HCT116 (cell line): Measurements from ENCODE around the gene NSD2. TPM values are rescaled to one million over a fixed set of nuclear protein-coding genes. Genes with fewer than 3 reads are reported as not detected.

ENCODE experiments used
- ATAC-seq: fragments of 200-7000 bp; cut with Tn5 transposase; 2 replicates; pipeline ENCODE4 v1.9.1; 2020; ENCODE audit warnings: mild to moderate bottlenecking, moderate library complexity
- BruUV-seq: library from RNA; stranded (reverse); fragments of 400-500 nt; replicated peaks from 2 replicates; lab custom pipeline; 2021; lab: Mats Ljungman, UMichigan
- CTCF ChIA-PET: fragments of 300-600 bp; sonication (Branson Sonifier 250); formaldehyde crosslinking; loops from one replicate; lab custom pipeline; 2021; ENCODE audit warnings: antibody characterized with exemption; lab: Charles Lee
- POLR2A ChIA-PET: fragments of 300-600, 350-600 bp; sonication (Branson Sonifier 250); formaldehyde crosslinking; loops from one replicate; lab custom pipeline; 2021; ENCODE audit warnings: antibody characterized with exemption; lab: Charles Lee
- RAD21 ChIA-PET, 2 experiments: fragments of 300-600 bp; sonication (Branson Sonifier 250); formaldehyde crosslinking; loops; one replicate each; lab custom pipeline; 2023; ENCODE audit warnings: low total read pairs in 2 of 2; ENCODE audit not compliant: uncharacterized antibody in 2 of 2, unreplicated experiment in 2 of 2, low non-redundant PET in 1 of 2; lab: Charles Lee
- DNase-seq: peaks from one replicate; pipeline ENCODE4 v3.0.0-alpha.2; 2010; ENCODE audit warnings: low read depth, low spot score
- H2AFZ ChIP-seq: fragments of 200-600 bp; shearing (Covaris generic), sonication (generic); 2 replicates; pipeline ENCODE4 v1.6.1; 2017; ENCODE audit warnings: low read depth, mixed run types, mixed read lengths, antibody characterized with exemption, low read length; ENCODE audit not compliant: poor library complexity, severe bottlenecking
- H3K27ac ChIP-seq: 2 replicates; pipeline ENCODE4 v1.5.1; 2012; ENCODE audit warnings: low read depth, low read length
- H3K27me3 ChIP-seq: fragments of 200-600 bp; sonication (generic); 2 replicates; pipeline ENCODE4 v1.6.1; 2016; ENCODE audit warnings: mixed run types, low read length, mixed read lengths; ENCODE audit not compliant: insufficient read depth
- H3K36me3 ChIP-seq, 2 experiments: fragments of 200-500 bp in 1 of 2; fragments of 200-600 bp in 1 of 2; sonication (Bioruptor generic) in 1 of 2; sonication (generic) in 1 of 2; 2 replicates each; pipeline versions ENCODE4 v1.5.1 to v1.6.1; 2014 to 2016; ENCODE audit warnings: low read length in 2 of 2, inconsistent platforms in 1 of 2, mixed read lengths in 1 of 2, mixed run types in 1 of 2; ENCODE audit not compliant: insufficient read depth in 2 of 2, control insufficient read depth in 1 of 2
- H3K4me1 ChIP-seq, 2 experiments: fragments of 200-600 bp in 1 of 2; sonication (generic) in 1 of 2; 2 replicates each; pipeline versions ENCODE4 v1.5.1 to v1.6.1; 2012 to 2017; ENCODE audit warnings: low read length in 2 of 2, inconsistent platforms in 1 of 2, mild to moderate bottlenecking in 1 of 2, mixed read lengths in 1 of 2, mixed run types in 1 of 2, moderate library complexity in 1 of 2; ENCODE audit not compliant: insufficient read depth in 2 of 2, control insufficient read depth in 1 of 2
- H3K4me2 ChIP-seq: fragments of 200-600 bp; sonication (generic); 2 replicates; pipeline ENCODE4 v1.6.1; 2017; ENCODE audit warnings: mixed run types, low read length, mixed read lengths
- H3K4me3 ChIP-seq, 2 experiments: fragments of 200-600 bp in 1 of 2; sonication (generic) in 1 of 2; replicated peaks in 1 of 2; 2 replicates each; pipeline ENCODE4 v1.5.1; 2011 to 2016; ENCODE audit warnings: low read length in 2 of 2, control low read depth in 1 of 2, low read depth in 1 of 2, mild to moderate bottlenecking in 1 of 2, mixed read lengths in 1 of 2, mixed run types in 1 of 2
- H3K79me2 ChIP-seq: fragments of 200-600 bp; sonication (generic); 2 replicates; pipeline ENCODE4 v1.6.1; 2017; ENCODE audit warnings: mild to moderate bottlenecking, mixed run types, low read length, moderate library complexity, mixed read lengths; ENCODE audit not compliant: insufficient read depth
- H3K9ac ChIP-seq: fragments of 200-600 bp; sonication (generic); 2 replicates; pipeline ENCODE4 v1.6.1; 2016; ENCODE audit warnings: low read length, mixed read lengths
- H3K9me2 ChIP-seq: fragments of 200-600 bp; sonication (generic), shearing (Covaris generic); 2 replicates; pipeline ENCODE4 v1.6.1; 2017; ENCODE audit warnings: mixed run types, mild to moderate bottlenecking, moderate library complexity; ENCODE audit not compliant: insufficient read depth
- H3K9me3 ChIP-seq, 2 experiments: fragments of 200-500 bp in 1 of 2; fragments of 200-600 bp in 1 of 2; sonication (Bioruptor generic) in 1 of 2; sonication (generic) in 1 of 2; 2 replicates each; pipeline ENCODE4 v1.6.1; 2014 to 2017; ENCODE audit warnings: low read length in 2 of 2, mixed read lengths in 2 of 2, inconsistent platforms in 1 of 2, low read depth in 1 of 2, mild to moderate bottlenecking in 1 of 2, mixed run types in 1 of 2, moderate library complexity in 1 of 2; ENCODE audit not compliant: control insufficient read depth in 1 of 2, insufficient read depth in 1 of 2
- H4K20me1 ChIP-seq: fragments of 200-600 bp; sonication (generic), shearing (Covaris generic); 2 replicates; pipeline ENCODE4 v1.6.1; 2017; ENCODE audit warnings: mixed run types, mild to moderate bottlenecking, moderate library complexity; ENCODE audit not compliant: insufficient read depth
- CTCF ChIP-seq, 3 experiments: fragments of 200-600 bp in 1 of 3; sonication (generic) in 1 of 3; IDR thresholded peaks in 2 of 3; conservative IDR thresholded peaks in 1 of 3; 2 replicates each; pipeline ENCODE4 v1.5.1; 2012 to 2017; ENCODE audit warnings: low read depth in 2 of 3, low read length in 2 of 3, antibody characterized with exemption in 1 of 3, borderline replicate concordance in 1 of 3, control low read depth in 1 of 3, mild to moderate bottlenecking in 1 of 3, mixed read lengths in 1 of 3, mixed run types in 1 of 3, moderate library complexity in 1 of 3; ENCODE audit not compliant: insufficient read depth in 1 of 3
- MAX ChIP-seq: IDR thresholded peaks from 2 replicates; pipeline ENCODE4 v1.6.1; 2012
- POLR2A ChIP-seq: IDR thresholded peaks from 2 replicates; pipeline ENCODE4 v1.7.0; 2011; ENCODE audit warnings: borderline replicate concordance; ENCODE audit not compliant: insufficient read depth, insufficient read length; ENCODE audit errors: extremely low read depth
- POLR2AphosphoS5 ChIP-seq: IDR thresholded peaks from 2 replicates; pipeline ENCODE4 v1.6.1; 2011; ENCODE audit warnings: mild to moderate bottlenecking, low read depth, low read length, moderate library complexity
- intact Hi-C: fragments of 100-400 bp; cut with micrococcal nuclease; formaldehyde crosslinking; loops from 2 replicates; pipeline ENCODE4 v1.10.0; 2022
- total RNA-seq: library from RNA; stranded (reverse); gene quantifications from one replicate; pipeline ENCODE4 v1.2.1, GENCODE V29; 2021; ENCODE audit not compliant: unreplicated experiment
- TF ChIP-seq, protein P1 (sequence below): IDR thresholded peaks from 2 replicates; pipeline ENCODE4 v1.6.1; 2012

Gene NSD2
- total RNA-seq, 1 experiment from 2014 or later, result 145 TPM

DNA sequence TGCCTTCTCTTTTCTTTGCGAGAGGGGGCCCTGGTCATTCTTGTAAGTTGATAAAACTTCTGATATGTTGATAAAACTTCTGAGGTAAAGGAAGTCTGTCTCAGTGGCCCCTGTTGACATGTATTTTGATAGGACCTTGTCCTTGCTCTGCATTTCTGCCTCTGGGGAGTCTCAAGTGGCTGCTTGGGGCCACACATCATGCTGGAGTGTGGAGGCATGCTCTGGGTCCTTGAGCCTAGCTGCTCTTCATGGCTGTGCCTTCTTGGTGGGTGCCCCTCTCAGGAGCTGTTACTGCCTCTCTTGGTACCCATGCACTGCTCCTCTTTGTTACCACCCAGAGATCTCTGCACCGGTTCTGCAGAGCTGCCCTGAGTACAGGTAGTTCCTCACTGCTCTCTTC lies 14.2 kb downstream of the NSD2 start (continued):
- TF ChIP-seq POLR2AphosphoS5 (no peak), POLR2A (no peak), MAX (no peak)
- TF ChIP-seq, protein P1, sequence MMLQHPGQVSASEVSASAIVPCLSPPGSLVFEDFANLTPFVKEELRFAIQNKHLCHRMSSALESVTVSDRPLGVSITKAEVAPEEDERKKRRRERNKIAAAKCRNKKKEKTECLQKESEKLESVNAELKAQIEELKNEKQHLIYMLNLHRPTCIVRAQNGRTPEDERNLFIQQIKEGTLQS, result no peak

GRCh38 chr4:1887052-1887451 lies 15.9 kb downstream of the NSD2 start:
- POLR2A ChIA-PET, result no interaction called here
- BruUV-seq, result no TSS peak

More at GRCh38 chr4:1887052-1887451, 15.9 kb downstream of the NSD2 start:
- Histone ChIP-seq H3K27me3 (no peaks in the 10 kb centered on the region), H3K4me2 (no peak overlapping the region), H4K20me1 (peaks cover 7% of the 10 kb centered on the region; the same call in 1 of the 2 replicates), H2AFZ (no peak overlapping the region), H3K36me3 (0 out of 4 replicates have a peak, but pooled peaks cover 0 to 3% of the 10 kb centered on the region in 2 experiments), H3K4me1 (peaks cover 0 to 9% of the 10 kb centered on the region in 2 experiments; a peak in 1 of 4 replicates), H3K9me2 (no peaks in the 10 kb centered on the region), H3K9me3 (no peaks in the 10 kb centered on the region), H3K79me2 (peaks cover 100% of the 10 kb centered on the region)
- intact Hi-C loops, result no loop called here
- ATAC-seq, result no peak
- ChIA-PET CTCF (no interaction called here), RAD21 (no interaction called here)
- no peak for DNase-seq
- no peak for TF ChIP-seq CTCF (IDR thresholded peaks at IDR 0.05 in 2 of 3, conservative IDR thresholded peaks at IDR 0.05 in 1 of 3; ENCODE audit: borderline replicate concordance in 1 of 3, insufficient read depth in 1 of 3, low read depth in 2 of 3, low read length in 2 of 3)
- TF ChIP-seq, all 23 proteins: peak for 0
- H3K9ac ChIP-seq, result no peak overlapping the region
- no peak overlapping the region for H3K4me3 ChIP-seq
- H3K27ac ChIP-seq, result no peak overlapping the region
